IPS DF 6.9 (cell line): ENCODE data around the gene NIPAL3.
"Not testable (repeated sequence)": the region's sequence is repeated elsewhere in the genome, so short reads cannot be mapped to it uniquely, and the experiment has no call there.

Experiments used
- DNase-seq: peaks from one replicate; pipeline ENCODE4 v3.0.0-alpha.2; 2013; ENCODE audit warnings: low read depth, low spot score
- H3K27ac ChIP-seq: one replicate; pipeline ENCODE4 v1.5.1; 2013; ENCODE audit warnings: low read length, control low read depth
- H3K27me3 ChIP-seq: 2 replicates; pipeline ENCODE4 v1.6.1; 2013; ENCODE audit warnings: mild to moderate bottlenecking, low read length; ENCODE audit not compliant: control insufficient read depth, insufficient read depth
- H3K36me3 ChIP-seq: 2 replicates; pipeline ENCODE4 v1.6.1; 2013; ENCODE audit warnings: low read length; ENCODE audit not compliant: control insufficient read depth, insufficient read depth
- H3K4me1 ChIP-seq: 2 replicates; pipeline ENCODE4 v1.6.1; 2013; ENCODE audit warnings: low read length; ENCODE audit not compliant: control insufficient read depth, insufficient read depth
- H3K4me3 ChIP-seq: 2 replicates; pipeline ENCODE4 v1.5.1; 2013; ENCODE audit warnings: mild to moderate bottlenecking, low read length
- H3K9me3 ChIP-seq: 2 replicates; pipeline ENCODE4 v1.6.1; 2013; ENCODE audit warnings: low read length, inconsistent platforms; ENCODE audit not compliant: control insufficient read depth, insufficient read depth
- WGBS: extraction: QIAGEN DNeasy Blood & Tissue Kit; methylation state at CpG from one replicate; pipeline ENCODE4 v1.1.7; 2013; ENCODE audit warnings: mixed read lengths, missing lambda C conversion rate; ENCODE audit not compliant: insufficient read length, insufficient coverage; 5-methylcytosine and 5-hydroxymethylcytosine counted together

Gene NIPAL3

GRCh38 chr1:24455272-24455671 lies 39.7 kb downstream of the NIPAL3 start:
- Histone ChIP-seq H3K27ac (no peak overlapping the region), H3K27me3 (no peaks in the 10 kb centered on the region), H3K9me3 (no peaks in the 10 kb centered on the region), H3K4me3 (no peak overlapping the region), H3K4me1 (no peaks in the 10 kb centered on the region), H3K36me3 (peaks cover 2% of the 10 kb centered on the region; the same call in 1 of the 2 replicates)
- DNase-seq, result no peak
- no CpG with 5 or more reads among the region's 5 CpGs for WGBS

DNA sequence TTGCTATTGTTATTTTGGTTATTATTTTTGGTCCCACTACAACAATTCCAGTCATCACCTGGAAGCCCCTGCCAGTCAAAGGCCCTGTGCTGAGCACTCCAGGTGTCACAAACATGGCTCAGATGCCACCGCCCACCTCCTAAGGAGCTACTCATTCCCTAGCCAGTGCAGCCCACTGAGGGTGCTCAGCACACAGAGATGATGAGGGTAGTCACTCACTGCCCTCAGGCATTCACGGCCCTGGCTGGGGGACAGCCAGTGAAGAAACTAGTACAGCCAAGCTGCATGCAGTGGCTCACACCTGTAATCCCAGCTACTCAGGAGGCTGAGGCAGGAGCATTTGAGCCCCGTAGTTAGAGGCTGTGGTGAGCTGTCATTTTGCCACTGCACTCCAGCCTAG lies 42.3 kb downstream of the NIPAL3 start:
- no peaks in the 10 kb centered on the region for H3K9me3 ChIP-seq
- no peaks in the 10 kb centered on the region for H3K27me3 ChIP-seq
- H3K4me1 ChIP-seq, result no peaks in the 10 kb centered on the region
- no peak overlapping the region for H3K4me3 ChIP-seq
- H3K36me3 ChIP-seq, result peaks cover 2% of the 10 kb centered on the region; the same call in 1 of the 2 replicates
- no CpG with 5 or more reads among the region's 3 CpGs for WGBS
- DNase-seq, result no peak
- no peak overlapping the region for H3K27ac ChIP-seq

DNA sequence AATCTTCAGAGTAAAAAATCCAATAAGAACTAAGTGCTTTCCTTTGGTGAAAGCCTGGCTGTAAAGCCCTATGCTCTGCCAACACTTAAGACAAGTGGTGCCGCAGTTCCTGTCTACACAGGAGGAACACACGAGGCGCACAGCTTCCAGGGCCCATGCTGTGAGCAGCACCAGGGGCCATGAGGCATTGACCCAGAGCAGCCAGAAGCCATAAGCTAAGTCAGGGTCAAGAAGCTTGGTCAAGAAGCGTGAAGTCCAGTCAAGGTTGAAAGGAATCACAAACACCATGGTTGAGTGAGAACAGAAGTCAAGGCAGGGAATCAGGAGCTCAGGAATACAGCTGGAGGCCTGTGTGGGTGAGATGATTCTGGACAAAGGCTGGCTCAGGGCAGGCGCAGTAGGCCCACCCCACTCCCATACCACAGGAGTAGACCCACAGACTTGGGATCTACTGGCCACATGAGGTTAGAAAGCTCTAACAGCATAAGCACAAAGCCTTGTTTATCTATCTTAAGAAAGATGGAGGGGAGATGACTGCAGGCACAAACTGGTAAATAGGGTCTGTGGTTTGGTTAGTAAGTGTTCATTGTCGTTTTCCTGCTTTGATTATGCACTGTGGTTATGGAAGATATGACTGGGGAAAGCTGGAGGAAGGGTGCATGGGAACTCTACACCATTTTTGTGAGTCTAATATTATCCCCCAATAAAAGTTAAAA lies 44.1 kb downstream of the NIPAL3 start:
- Histone ChIP-seq H3K27ac (no peak overlapping the region), H3K36me3 (peaks cover 2% of the 10 kb centered on the region; the same call in 1 of the 2 replicates), H3K4me1 (no peaks in the 10 kb centered on the region), H3K9me3 (no peaks in the 10 kb centered on the region), H3K4me3 (no peak overlapping the region), H3K27me3 (no peaks in the 10 kb centered on the region)
- DNase-seq, result no peak
- WGBS, result no CpG with 5 or more reads among the region's 6 CpGs

- H3K27ac ChIP-seq, H3K27me3 ChIP-seq, DNase-seq, H3K9me3 ChIP-seq, H3K4me1 ChIP-seq, H3K4me3 ChIP-seq, H3K36me3 ChIP-seq: not testable (repeated sequence)
- no CpG with 5 or more reads among the region's 4 CpGs for WGBS
These were observed 46.5 kb downstream of the NIPAL3 start for GRCh38 chr1:24462128-24462527.

- no peaks in the 10 kb centered on the region for H3K27me3 ChIP-seq
- no CpG with 5 or more reads among the region's 14 CpGs for WGBS
- H3K9me3 ChIP-seq, result no peaks in the 10 kb centered on the region
- peaks cover 3% of the 10 kb centered on the region; the same call in 1 of the 2 replicates for H3K4me1 ChIP-seq
- DNase-seq, result peak; percentile 37
- peaks cover 2% of the 10 kb centered on the region; the same call in 1 of the 2 replicates for H3K36me3 ChIP-seq
- H3K4me3 ChIP-seq, result no peak overlapping the region
- peak overlapping the region; percentile 10 for H3K27ac ChIP-seq
These were observed 48.5 kb downstream of the NIPAL3 start for GRCh38 chr1:24463776-24464735.

DNA sequence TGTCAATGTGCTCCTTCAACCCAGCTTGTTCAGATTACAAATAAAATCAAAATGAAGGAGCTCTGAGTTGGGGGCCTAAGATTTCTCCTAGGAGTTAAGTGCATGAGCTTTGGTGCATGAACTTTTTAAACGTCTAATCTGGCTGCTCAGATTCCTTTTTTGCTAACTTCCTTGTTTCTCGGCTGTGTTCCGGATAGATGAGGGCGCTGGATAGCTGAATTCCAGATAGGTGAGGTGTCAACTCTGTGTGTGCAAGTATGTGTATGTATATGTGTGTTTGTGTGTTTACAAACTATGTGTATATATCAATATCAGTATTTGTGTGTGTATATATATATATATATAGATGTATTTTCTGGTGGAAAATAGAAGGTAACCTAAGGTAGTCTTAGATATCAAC lies 49.5 kb downstream of the NIPAL3 start:
- H3K27me3 ChIP-seq, result no peaks in the 10 kb centered on the region
- H3K4me1 ChIP-seq, result peaks cover 3% of the 10 kb centered on the region; the same call in 1 of the 2 replicates
- no peak overlapping the region for H3K27ac ChIP-seq
- H3K36me3 ChIP-seq, result no peaks in the 10 kb centered on the region
- no peaks in the 10 kb centered on the region for H3K9me3 ChIP-seq
- WGBS, result no CpG with 5 or more reads among the region's 4 CpGs
- DNase-seq, result no peak
- H3K4me3 ChIP-seq, result no peak overlapping the region

- Histone ChIP-seq H3K4me3 (no peak overlapping the region), H3K4me1 (peaks cover 3% of the 10 kb centered on the region; the same call in 1 of the 2 replicates), H3K27me3 (no peaks in the 10 kb centered on the region), H3K27ac (no peak overlapping the region), H3K36me3 (no peaks in the 10 kb centered on the region), H3K9me3 (no peaks in the 10 kb centered on the region)
- WGBS, result no CpG with 5 or more reads among the region's 2 CpGs
- no peak for DNase-seq
These were observed 50.0 kb downstream of the NIPAL3 start for GRCh38 chr1:24465638-24466037.

GRCh38 chr1:24468685-24469316 lies 53.2 kb downstream of the NIPAL3 start:
- Histone ChIP-seq H3K4me3 (no peak overlapping the region), H3K27me3 (no peaks in the 10 kb centered on the region), H3K4me1 (peaks cover 4% of the 10 kb centered on the region; the same call in 1 of the 2 replicates), H3K9me3 (no peaks in the 10 kb centered on the region), H3K36me3 (no peaks in the 10 kb centered on the region), H3K27ac (no peak overlapping the region)
- no peak for DNase-seq
- WGBS, result no CpG with 5 or more reads among the region's 11 CpGs

DNA sequence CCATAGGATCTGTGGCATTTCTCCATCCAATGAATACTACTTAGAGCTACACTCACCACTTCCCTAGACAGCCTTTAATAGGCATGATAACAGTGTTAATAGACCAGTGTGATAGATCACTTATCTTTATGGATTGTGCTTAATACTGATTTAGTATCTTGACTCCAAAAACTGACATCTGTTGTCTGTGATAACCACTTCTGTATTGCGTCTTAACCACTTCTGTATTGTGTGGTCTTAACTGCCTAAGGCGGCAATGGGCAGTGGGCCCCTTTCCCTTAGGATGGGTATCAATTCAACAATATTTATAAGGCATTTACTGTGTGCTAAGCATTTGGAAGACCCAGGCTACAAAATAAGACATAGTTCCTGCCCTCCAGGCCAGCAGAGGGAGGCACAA lies 55.0 kb downstream of the NIPAL3 start:
- no peaks in the 10 kb centered on the region for H3K27me3 ChIP-seq
- H3K36me3 ChIP-seq, result no peaks in the 10 kb centered on the region
- peaks cover 2% of the 10 kb centered on the region; the same call in 1 of the 2 replicates for H3K4me1 ChIP-seq
- no peak overlapping the region for H3K27ac ChIP-seq
- no peak overlapping the region for H3K4me3 ChIP-seq
- no peaks in the 10 kb centered on the region for H3K9me3 ChIP-seq
- WGBS, result no CpG with 5 or more reads among the region's 2 CpGs
- DNase-seq, result no peak
